Naive thymus-derived CD4-positive, alpha-beta T cell (primary cell): ENCODE data around the gene ZNF473. TPM values are rescaled to one million over a fixed set of nuclear protein-coding genes. Genes with fewer than 3 reads are reported as not detected.
A peak's percentile ranks its signal among the peaks of the same experiment; 100 is the strongest.

Source experiments
- ATAC-seq: fragments of 150-1000 bp; cut with Tn5 transposase; 2 replicates; pipeline ENCODE4 v1.10.0; 2021; ENCODE audit warnings: mild to moderate bottlenecking, moderate library complexity
- CTCF ChIA-PET: fragments of 350-600 bp; sonication (Branson Sonifier 250); formaldehyde crosslinking; loops from one replicate; lab custom pipeline; 2021; ENCODE audit warnings: antibody characterized with exemption; lab: Charles Lee
- POLR2A ChIA-PET: fragments of 350-600 bp; sonication (Branson Sonifier 250); formaldehyde crosslinking; loops from one replicate; lab custom pipeline; 2021; ENCODE audit warnings: antibody characterized with exemption, inconsistent platforms; lab: Charles Lee
- DNase-seq, 9 donors: peaks; one replicate each; pipeline versions ENCODE4 v3.0.0 to v3.0.0-alpha.2; 2020 to 2022; ENCODE audit warnings: mixed read lengths in 1 of 9
- H3K27ac ChIP-seq: one replicate; pipeline ENCODE4 v1.7.0; 2013; ENCODE audit warnings: mild to moderate bottlenecking, low read depth, low read length, moderate library complexity
- H3K27me3 ChIP-seq, 2 donors: one replicate each; pipeline ENCODE4 v1.7.0; 2013; ENCODE audit warnings: low read length in 2 of 2, mild to moderate bottlenecking in 2 of 2, moderate library complexity in 2 of 2; ENCODE audit not compliant: control insufficient read depth in 2 of 2, insufficient read depth in 2 of 2
- H3K36me3 ChIP-seq, 3 experiments: 1 replicate in 2 of 3; 2 replicates in 1 of 3; pipeline ENCODE4 v1.7.0; 2013; ENCODE audit warnings: low read length in 3 of 3, mild to moderate bottlenecking in 3 of 3, moderate library complexity in 1 of 3; ENCODE audit not compliant: insufficient read depth in 3 of 3, control insufficient read depth in 2 of 3
- H3K4me1 ChIP-seq, 2 donors: one replicate each; pipeline ENCODE4 v1.7.0; 2013; ENCODE audit warnings: low read length in 2 of 2, mild to moderate bottlenecking in 2 of 2, moderate library complexity in 1 of 2; ENCODE audit not compliant: control insufficient read depth in 2 of 2, insufficient read depth in 2 of 2
- H3K4me3 ChIP-seq: 2 replicates; pipeline ENCODE4 v1.7.0; 2013; ENCODE audit warnings: mild to moderate bottlenecking, low read length
- H3K9me3 ChIP-seq, 3 experiments: 1 replicate in 2 of 3; 2 replicates in 1 of 3; pipeline ENCODE4 v1.7.0; 2013; ENCODE audit warnings: low read length in 3 of 3; ENCODE audit not compliant: control insufficient read depth in 2 of 3
- H3K27ac Mint-ChIP-seq, 9 donors: one replicate each; pipeline ENCODE4 v1.8.0; 2020 to 2022; ENCODE audit warnings: mixed read lengths in 9 of 9, mild to moderate bottlenecking in 8 of 9, moderate library complexity in 5 of 9, inconsistent platforms in 2 of 9
- H3K27me3 Mint-ChIP-seq, 5 donors: one replicate each; pipeline ENCODE4 v1.8.0; 2021 to 2022; ENCODE audit warnings: mixed read lengths in 5 of 5, mild to moderate bottlenecking in 1 of 5
- H3K36me3 Mint-ChIP-seq, 5 donors: one replicate each; pipeline ENCODE4 v1.8.0; 2020 to 2022; ENCODE audit warnings: mixed read lengths in 5 of 5, mild to moderate bottlenecking in 3 of 5, inconsistent platforms in 1 of 5
- H3K4me1 Mint-ChIP-seq, 7 donors: one replicate each; pipeline ENCODE4 v1.8.0; 2020 to 2022; ENCODE audit warnings: mixed read lengths in 7 of 7, mild to moderate bottlenecking in 3 of 7, inconsistent platforms in 1 of 7
- H3K4me3 Mint-ChIP-seq, 10 donors: one replicate each; pipeline ENCODE4 v1.8.0; 2020 to 2022; ENCODE audit warnings: mild to moderate bottlenecking in 10 of 10, mixed read lengths in 10 of 10, moderate library complexity in 6 of 10, inconsistent platforms in 2 of 10
- H3K9me3 Mint-ChIP-seq, 11 donors: one replicate each; pipeline ENCODE4 v1.8.0; 2020 to 2022; ENCODE audit warnings: mixed read lengths in 11 of 11, mild to moderate bottlenecking in 4 of 11, inconsistent platforms in 1 of 11, moderate library complexity in 1 of 11
- intact Hi-C, 2 donors: fragments of 100-400 bp; cut with micrococcal nuclease; formaldehyde crosslinking; loops; one replicate each; pipeline ENCODE4 v1.15.1; 2023
- polyA plus RNA-seq, 2 donors: library from polyadenylated mRNA; unstranded; fragments of 300-500 nt; fragmentation: Illumina TruSeq; gene quantifications; one replicate each; pipeline ENCODE4 v1.2.3, GENCODE V29; 2021
- total RNA-seq, 6 experiments: library from RNA in 5 of 6; stranded (reverse) in 5 of 6; gene quantifications; 1 replicate in 5 of 6; 2 replicates in 1 of 6; pipeline ENCODE4 v1.2.3 and lab custom pipeline; 2021 to 2026

ZNF473 gene
- total and polyA plus RNA-seq, 7 experiments from 2014 or later, result 2.8 to 13.9 (median 8.3) TPM

- H3K4me3 ChIP-seq, result no peak overlapping the region
- no peaks in the 10 kb centered on the region for H3K4me1 ChIP-seq
- Mint-ChIP-seq H3K36me3 (peaks cover 8 to 45% (median 35%) of the 10 kb centered on the region in 5 donors), H3K27me3 (no peaks in the 10 kb centered on the region), H3K4me1 (peaks cover 0 to 7% (median 0%) of the 10 kb centered on the region in 7 donors), H3K27ac (peak overlapping the region in 7 of 9 donors; percentile 8 to 87 (median 53)), H3K9me3 (peaks cover 0 to 5% (median 0%) of the 10 kb centered on the region in 11 donors), H3K4me3 (peak overlapping the region in 3 of 10 donors; percentile 3 to 60 (median 35))
- H3K36me3 ChIP-seq, result peaks cover 3 to 62% (median 10%) of the 10 kb centered on the region in 3 experiments
- CTCF ChIA-PET, result interaction anchor here (1.2 kb wide), 1 partner anchor 51 kb away, joined by 3 read pairs; no protein-coding TSS in a partner anchor
- DNase-seq, result peak; percentile 61 to 88 (median 80)
- peak; percentile 95 for ATAC-seq
- intact Hi-C loops, result loop anchor here (1.0 to 10.0 kb wide), 4 partner anchors 38 to 122 kb away; partner anchors contain the start of genes VRK3 (in 2 of the 2) and PNKP (in 1 of the 2)
- H3K9me3 ChIP-seq, result no peaks in the 10 kb centered on the region
- no peaks in the 10 kb centered on the region for H3K27me3 ChIP-seq
- POLR2A ChIA-PET, result no interaction called here
- no peak overlapping the region for H3K27ac ChIP-seq
These were observed 38.6 kb upstream of the ZNF473 start for GRCh38 chr19:49987159-49987698.

GRCh38 chr19:49988007-49988406, 37.8 kb upstream of the ZNF473 start:
- ATAC-seq (no peak), DNase-seq (no peak)
- ChIA-PET POLR2A (no interaction called here), CTCF (no interaction called here)
- Mint-ChIP-seq H3K36me3 (peaks cover 8 to 52% (median 35%) of the 10 kb centered on the region in 5 donors), H3K27me3 (no peaks in the 10 kb centered on the region), H3K27ac (peak overlapping the region in 1 of 9 donors; percentile 41), H3K4me1 (peaks cover 0 to 3% (median 0%) of the 10 kb centered on the region in 7 donors), H3K4me3 (no peak overlapping the region), H3K9me3 (peaks cover 0 to 5% (median 0%) of the 10 kb centered on the region in 11 donors)
- no peaks in the 10 kb centered on the region for H3K4me1 ChIP-seq
- no peak overlapping the region for H3K4me3 ChIP-seq
- no peak overlapping the region for H3K27ac ChIP-seq
- H3K27me3 ChIP-seq, result no peaks in the 10 kb centered on the region
- H3K36me3 ChIP-seq, result peaks cover 3 to 66% (median 10%) of the 10 kb centered on the region in 3 experiments
- no peaks in the 10 kb centered on the region for H3K9me3 ChIP-seq
- intact Hi-C loops, result loop anchor here in 1 of 2 donors (10.0 kb wide), 1 partner anchor 123 kb away; the partner anchor contains the start of gene PNKP

DNA sequence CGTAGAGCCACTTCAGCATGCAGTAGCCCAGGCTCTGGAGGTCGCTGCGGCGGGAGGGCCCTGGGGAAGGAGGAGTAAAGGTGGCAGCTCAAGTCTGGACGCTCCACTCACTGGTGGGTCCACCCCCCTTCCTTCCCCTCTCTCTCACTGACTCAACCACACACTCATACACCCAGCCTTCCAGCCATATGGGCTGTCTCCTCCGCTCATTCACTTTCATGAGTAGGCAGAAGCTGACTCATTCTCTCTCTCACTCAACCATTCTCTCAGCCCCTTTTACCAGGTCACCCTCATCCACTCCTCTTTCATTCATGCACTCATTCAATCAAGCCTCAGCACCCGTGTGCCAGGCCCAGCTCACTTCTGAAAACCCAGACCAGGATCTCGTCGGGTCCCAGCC, 37.4 kb upstream of the ZNF473 start:
- ATAC-seq (no peak), DNase-seq (no peak)
- Histone ChIP-seq H3K9me3 (no peaks in the 10 kb centered on the region), H3K36me3 (peaks cover 3 to 70% (median 10%) of the 10 kb centered on the region in 3 experiments), H3K27ac (no peak overlapping the region), H3K4me1 (no peaks in the 10 kb centered on the region), H3K4me3 (no peak overlapping the region), H3K27me3 (no peaks in the 10 kb centered on the region)
- intact Hi-C loops, result loop anchor here in 1 of 2 donors (10.0 kb wide), 1 partner anchor 124 kb away; the partner anchor contains the start of gene PNKP
- CTCF ChIA-PET, result no interaction called here
- Mint-ChIP-seq H3K4me3 (peak overlapping the region in 1 of 10 donors; percentile 30), H3K27me3 (no peaks in the 10 kb centered on the region), H3K4me1 (peaks cover 0 to 3% (median 0%) of the 10 kb centered on the region in 7 donors), H3K27ac (peak overlapping the region in 2 of 9 donors; percentile 76 to 79), H3K9me3 (peaks cover 0 to 5% (median 0%) of the 10 kb centered on the region in 11 donors), H3K36me3 (peaks cover 8 to 52% (median 35%) of the 10 kb centered on the region in 5 donors)
- POLR2A ChIA-PET, result no interaction called here

GRCh38 chr19:49997709-49998108, 28.1 kb upstream of the ZNF473 start:
- Mint-ChIP-seq H3K27ac (no peak overlapping the region), H3K27me3 (no peaks in the 10 kb centered on the region), H3K4me1 (peaks cover 0 to 4% (median 0%) of the 10 kb centered on the region in 7 donors), H3K4me3 (no peak overlapping the region), H3K9me3 (no peaks in the 10 kb centered on the region), H3K36me3 (peaks cover 10 to 57% (median 14%) of the 10 kb centered on the region in 5 donors)
- ATAC-seq (peak; percentile 77), DNase-seq (peak in 3 of 9 donors; percentile 6 to 21 (median 21))
- CTCF ChIA-PET, result no interaction called here
- Histone ChIP-seq H3K4me3 (no peak overlapping the region), H3K4me1 (no peaks in the 10 kb centered on the region), H3K27me3 (no peaks in the 10 kb centered on the region), H3K36me3 (peaks cover 0 to 82% (median 17%) of the 10 kb centered on the region in 3 experiments), H3K9me3 (no peaks in the 10 kb centered on the region), H3K27ac (no peak overlapping the region)
- intact Hi-C loops, result no loop called here
- POLR2A ChIA-PET, result no interaction called here

- no peak overlapping the region for H3K4me3 ChIP-seq
- POLR2A ChIA-PET, result no interaction called here
- peak overlapping the region in 1 of 9 donors; percentile 49 for H3K27ac Mint-ChIP-seq
- no peak overlapping the region for H3K27ac ChIP-seq
- CTCF ChIA-PET, result interaction anchor here (0.6 kb wide), 1 partner anchor 71 kb away, joined by 5 read pairs; no protein-coding TSS in a partner anchor
- H3K36me3 ChIP-seq, result peaks cover 3 to 83% (median 21%) of the 10 kb centered on the region in 3 experiments
- H3K9me3 Mint-ChIP-seq, result no peaks in the 10 kb centered on the region
- peaks cover 0 to 18% (median 0%) of the 10 kb centered on the region in 7 donors for H3K4me1 Mint-ChIP-seq
- no peaks in the 10 kb centered on the region for H3K4me1 ChIP-seq
- peaks cover 8 to 55% (median 10%) of the 10 kb centered on the region in 5 donors for H3K36me3 Mint-ChIP-seq
- H3K9me3 ChIP-seq, result no peaks in the 10 kb centered on the region
- H3K27me3 ChIP-seq, result no peaks in the 10 kb centered on the region
- intact Hi-C loops, result no loop called here
- no peak for DNase-seq
- no peak for ATAC-seq
- no peaks in the 10 kb centered on the region for H3K27me3 Mint-ChIP-seq
- no peak overlapping the region for H3K4me3 Mint-ChIP-seq
These were observed 26.3 kb upstream of the ZNF473 start for GRCh38 chr19:49999371-50000010.

- Histone ChIP-seq H3K27me3 (no peaks in the 10 kb centered on the region), H3K9me3 (no peaks in the 10 kb centered on the region), H3K36me3 (peaks cover 3 to 83% (median 21%) of the 10 kb centered on the region in 3 experiments), H3K27ac (no peak overlapping the region), H3K4me1 (no peaks in the 10 kb centered on the region), H3K4me3 (no peak overlapping the region)
- ATAC-seq, result no peak
- Mint-ChIP-seq H3K4me3 (no peak overlapping the region), H3K4me1 (peaks cover 0 to 25% (median 0%) of the 10 kb centered on the region in 7 donors), H3K36me3 (peaks cover 4 to 52% (median 8%) of the 10 kb centered on the region in 5 donors), H3K9me3 (no peaks in the 10 kb centered on the region), H3K27me3 (no peaks in the 10 kb centered on the region), H3K27ac (no peak overlapping the region)
- ChIA-PET CTCF (no interaction called here), POLR2A (no interaction called here)
- intact Hi-C loops, result no loop called here
- no peak for DNase-seq
These were observed 25.6 kb upstream of the ZNF473 start for GRCh38 chr19:50000038-50000840.
